H9 (cell line): ENCODE data around the gene ALOX5AP. TPM values are rescaled to one million over a fixed set of nuclear protein-coding genes. Genes with fewer than 3 reads are reported as not detected.

Source experiments
- DNase-seq: peaks from one replicate; pipeline ENCODE4 v3.0.0-alpha.2; 2017
- H2AFZ ChIP-seq: one replicate; pipeline ENCODE4 v1.6.1; 2013; ENCODE audit warnings: mild to moderate bottlenecking, low read length, control low read depth, moderate library complexity
- H2AK5ac ChIP-seq: 2 replicates; pipeline ENCODE4 v1.6.1; 2013; ENCODE audit warnings: low read length, control low read depth, mixed read lengths; ENCODE audit not compliant: insufficient read length
- H2BK120ac ChIP-seq: one replicate; pipeline ENCODE4 v1.6.1; 2013; ENCODE audit warnings: low read depth, mild to moderate bottlenecking, low read length, control low read depth, inconsistent platforms; ENCODE audit not compliant: poor library complexity, severe bottlenecking
- H2BK12ac ChIP-seq: 2 replicates; pipeline ENCODE4 v1.6.1; 2013; ENCODE audit warnings: low read length, control low read depth, mixed read lengths, low read depth; ENCODE audit not compliant: insufficient read length
- H2BK15ac ChIP-seq: 2 replicates; pipeline ENCODE4 v1.6.1; 2013; ENCODE audit warnings: low read depth, low read length, control low read depth
- H2BK20ac ChIP-seq: one replicate; pipeline ENCODE4 v1.6.1; 2013; ENCODE audit warnings: low read depth, mild to moderate bottlenecking, low read length, control low read depth, inconsistent platforms; ENCODE audit not compliant: poor library complexity, severe bottlenecking
- H2BK5ac ChIP-seq: 2 replicates; pipeline ENCODE4 v1.6.1; 2013; ENCODE audit warnings: low read length, control low read depth, mixed read lengths; ENCODE audit not compliant: insufficient read length
- H3K14ac ChIP-seq: 2 replicates; pipeline ENCODE4 v1.6.1; 2013; ENCODE audit warnings: low read length, control low read depth; ENCODE audit not compliant: insufficient read depth
- H3K18ac ChIP-seq: 2 replicates; pipeline ENCODE4 v1.6.1; 2013; ENCODE audit warnings: low read depth, mild to moderate bottlenecking, mixed read lengths, low read length, control low read depth; ENCODE audit not compliant: insufficient read length
- H3K23ac ChIP-seq: 2 replicates; pipeline ENCODE4 v1.6.1; 2013; ENCODE audit warnings: low read length, control low read depth, mixed read lengths, low read depth; ENCODE audit not compliant: insufficient read length
- H3K23me2 ChIP-seq: 2 replicates; pipeline ENCODE4 v1.6.1; 2013; ENCODE audit warnings: low read depth, mild to moderate bottlenecking, mixed read lengths, low read length, control low read depth; ENCODE audit not compliant: insufficient read length, poor library complexity, severe bottlenecking
- H3K27ac ChIP-seq: 2 replicates; pipeline ENCODE4 v1.5.1; 2013; ENCODE audit warnings: low read length, control low read depth, mixed read lengths, low read depth; ENCODE audit not compliant: insufficient read length
- H3K27me3 ChIP-seq: 2 replicates; pipeline ENCODE4 v1.6.1; 2013; ENCODE audit warnings: low read length, control low read depth, inconsistent platforms; ENCODE audit not compliant: insufficient read depth
- H3K4ac ChIP-seq: 2 replicates; pipeline ENCODE4 v1.6.1; 2013; ENCODE audit warnings: low read depth, mild to moderate bottlenecking, control low read depth, inconsistent platforms, low read length, moderate library complexity
- H3K4me1 ChIP-seq: 2 replicates; pipeline ENCODE4 v1.6.1; 2013; ENCODE audit warnings: low read length, control low read depth, inconsistent platforms; ENCODE audit not compliant: insufficient read depth
- H3K4me2 ChIP-seq: 2 replicates; pipeline ENCODE4 v1.6.1; 2013; ENCODE audit warnings: low read length, control low read depth, mixed read lengths; ENCODE audit not compliant: insufficient read length, insufficient read depth
- H3K56ac ChIP-seq: 2 replicates; pipeline ENCODE4 v1.6.1; 2013; ENCODE audit warnings: low read depth, mild to moderate bottlenecking, mixed read lengths, low read length, control low read depth; ENCODE audit not compliant: insufficient read length
- H3K79me1 ChIP-seq: 2 replicates; pipeline ENCODE4 v1.6.1; 2013; ENCODE audit warnings: low read depth, mild to moderate bottlenecking, moderate library complexity, low read length, control low read depth, inconsistent platforms; ENCODE audit not compliant: insufficient read depth, poor library complexity, severe bottlenecking
- H3K79me2 ChIP-seq: 2 replicates; pipeline ENCODE4 v1.6.1; 2013; ENCODE audit warnings: low read length, control low read depth, inconsistent platforms; ENCODE audit not compliant: insufficient read depth
- H3K9ac ChIP-seq: 2 replicates; pipeline ENCODE4 v1.6.1; 2013; ENCODE audit warnings: low read length, control low read depth, mixed read lengths; ENCODE audit not compliant: insufficient read length; ENCODE audit errors: extremely low read depth
- H3K9me3 ChIP-seq: one replicate; pipeline ENCODE4 v1.6.1; 2013; ENCODE audit warnings: low read depth, low read length, inconsistent platforms; ENCODE audit not compliant: control insufficient read depth
- H3T11ph ChIP-seq: one replicate; pipeline ENCODE4 v1.6.1; 2013; ENCODE audit warnings: mild to moderate bottlenecking, low read length, control low read depth, inconsistent platforms
- H4K20me1 ChIP-seq: one replicate; pipeline ENCODE4 v1.6.1; 2013; ENCODE audit not compliant: control insufficient read depth, insufficient read length, insufficient read depth
- H4K5ac ChIP-seq: 2 replicates; pipeline ENCODE4 v1.6.1; 2013; ENCODE audit warnings: low read depth, mild to moderate bottlenecking, mixed read lengths, low read length, control low read depth; ENCODE audit not compliant: insufficient read length
- H4K8ac ChIP-seq: replicated peaks from 2 replicates; pipeline ENCODE4 v1.6.1; 2013; ENCODE audit warnings: low read length, control low read depth, mixed read lengths, low read depth; ENCODE audit not compliant: insufficient read length
- H4K91ac ChIP-seq: 2 replicates; pipeline ENCODE4 v1.6.1; 2013; ENCODE audit warnings: low read depth, mild to moderate bottlenecking, moderate library complexity, mixed read lengths, low read length, control low read depth; ENCODE audit not compliant: insufficient read length
- H3K27ac Mint-ChIP-seq, 3 experiments: 2 replicates in 2 of 3; 3 replicates in 1 of 3; pipeline ENCODE4 v1.8.0; 2020 to 2021; ENCODE audit warnings: mixed read lengths in 3 of 3, mild to moderate bottlenecking in 1 of 3, moderate library complexity in 1 of 3
- H3K27me3 Mint-ChIP-seq: 2 replicates; pipeline ENCODE4 v1.8.0; 2021; ENCODE audit warnings: low read depth, mild to moderate bottlenecking, moderate library complexity, mixed read lengths
- H3K36me3 Mint-ChIP-seq, 3 experiments: 2 replicates in 2 of 3; 3 replicates in 1 of 3; pipeline ENCODE4 v1.8.0; 2020 to 2021; ENCODE audit warnings: low read depth in 3 of 3, mixed read lengths in 3 of 3; ENCODE audit not compliant: insufficient read depth in 1 of 3
- H3K4me1 Mint-ChIP-seq, 2 experiments: 2 replicates each; pipeline ENCODE4 v1.8.0; 2020; ENCODE audit warnings: mixed read lengths in 2 of 2
- H3K4me3 Mint-ChIP-seq, 2 experiments: 2 replicates in 1 of 2; 3 replicates in 1 of 2; pipeline ENCODE4 v1.8.0; 2020 to 2021; ENCODE audit warnings: mild to moderate bottlenecking in 2 of 2, mixed read lengths in 2 of 2, moderate library complexity in 1 of 2
- H3K9me3 Mint-ChIP-seq, 2 experiments: 2 replicates in 1 of 2; 3 replicates in 1 of 2; pipeline ENCODE4 v1.8.0; 2020; ENCODE audit warnings: mild to moderate bottlenecking in 2 of 2, mixed read lengths in 2 of 2, moderate library complexity in 1 of 2
- CTCF ChIP-seq: fragments of 200-600 bp; sonication (generic); conservative IDR thresholded peaks from 3 replicates; pipeline ENCODE4 v1.8.0; 2021; ENCODE audit warnings: antibody characterized with exemption, mild to moderate bottlenecking
- WGBS: extraction: QIAGEN DNeasy Blood & Tissue Kit; methylation state at CpG from one replicate; pipeline ENCODE4 v1.1.7; 2013; ENCODE audit warnings: missing lambda C conversion rate, low lambda C conversion rate, mixed read lengths; ENCODE audit not compliant: insufficient read length; ENCODE audit errors: extremely low coverage; 5-methylcytosine and 5-hydroxymethylcytosine counted together
- total RNA-seq: library from RNA; stranded (reverse); gene quantifications from 2 replicates; pipeline ENCODE4 v1.2.1, GENCODE V29; 2021

ALOX5AP gene
- total RNA-seq, 1 experiment from 2014 or later, result not detected

GRCh38 chr13:30751183-30751933 lies 16.0 kb downstream of the ALOX5AP start:
- H3K56ac ChIP-seq, result no peak overlapping the region
- no peaks in the 10 kb centered on the region for H3K79me2 ChIP-seq
- Mint-ChIP-seq H3K27me3 (no peaks in the 10 kb centered on the region), H3K4me1 (no peaks in the 10 kb centered on the region), H3K36me3 (no peaks in the 10 kb centered on the region), H3K4me3 (no peak overlapping the region), H3K9me3 (no peaks in the 10 kb centered on the region; a peak in 1 of 5 replicates), H3K27ac (no peak overlapping the region)
- H2BK15ac ChIP-seq, result no peak overlapping the region
- H2BK12ac ChIP-seq, result no peak overlapping the region
- H3K23me2 ChIP-seq, result no peaks in the 10 kb centered on the region
- no peak overlapping the region for H4K8ac ChIP-seq
- H4K5ac ChIP-seq, result no peak overlapping the region
- H4K91ac ChIP-seq, result no peak overlapping the region
- H3T11ph ChIP-seq, result no peak overlapping the region
- no peak overlapping the region for H3K27ac ChIP-seq
- H3K9ac ChIP-seq, result no peak overlapping the region
- no peaks in the 10 kb centered on the region for H3K4me1 ChIP-seq
- no peak overlapping the region for H2BK120ac ChIP-seq
- DNase-seq, result no peak
- H2BK5ac ChIP-seq, result no peak overlapping the region
- H3K4me2 ChIP-seq, result no peak overlapping the region
- H2BK20ac ChIP-seq, result no peak overlapping the region
- no peaks in the 10 kb centered on the region for H3K27me3 ChIP-seq
- H3K23ac ChIP-seq, result no peak overlapping the region
- no peak overlapping the region for H3K18ac ChIP-seq
- H3K79me1 ChIP-seq, result no peaks in the 10 kb centered on the region
- H3K14ac ChIP-seq, result no peak overlapping the region
- no CpG with 5 or more reads among the region's 8 CpGs for WGBS
- no peak overlapping the region for H2AK5ac ChIP-seq
- no peaks in the 10 kb centered on the region for H3K9me3 ChIP-seq
- H2AFZ ChIP-seq, result no peak overlapping the region
- no peak overlapping the region for H3K4ac ChIP-seq
- H4K20me1 ChIP-seq, result no peaks in the 10 kb centered on the region
- TF ChIP-seq CTCF, result no peak
